Heart left ventricle (tissue), 13 donors: ENCODE data around the gene LILRA5.

Experiments
- POLR2A ChIP-seq, 2 donors: fragments of 450-650 bp; IDR thresholded peaks; one replicate each; pipeline ENCODE4 v1.6.1; 2017; ENCODE audit warnings: antibody characterized with exemption in 2 of 2, mild to moderate bottlenecking in 2 of 2, moderate library complexity in 2 of 2
- TF ChIP-seq, protein P1 (sequence below), 12 donors: fragments of 200-600 bp; sonication (generic) in 4 of 12; IDR thresholded peaks; one replicate each; pipeline versions ENCODE4 v1.5.0 to v1.8.0; 2018 to 2022; ENCODE audit warnings: antibody characterized with exemption in 12 of 12, mild to moderate bottlenecking in 5 of 12
- donor health status: ischemic (EF 13 %, LVEDD 7.1; RV severe dilation, severe dysfunction).
- donor health status: DM: no; HTN: yes; CAD: no.
- donor health status: DM: no; HTN: no; CAD: no.
- donor health status: ischemic (EF 25% LVEDD 6.9; RV normal size, moderate dysfunction).
- donor health status: ischemic (EF 25% LVEDD 5.7; RV mildly dilated, moderate dysfunction).
- donor health status: ischemic (EF 35%, LVEDD 5.7; RV mildly dilated, moderate dysfunction).
- donor health status: nonischemic (EF 11% LVEDD 7.7; RV severe dilation, severe dysfunction).
- donor health status: DM: yes; HTN: yes; CAD: no.
- donor health status: PGD.
- donor health status: ischemic (EF 29% LVEDD 5.4; RV normal size, mild dysfunction).
- donor health status: nonischemic (EF 23%, LVEDD 6.1; RV moderate dilation, normal function).

DNA sequence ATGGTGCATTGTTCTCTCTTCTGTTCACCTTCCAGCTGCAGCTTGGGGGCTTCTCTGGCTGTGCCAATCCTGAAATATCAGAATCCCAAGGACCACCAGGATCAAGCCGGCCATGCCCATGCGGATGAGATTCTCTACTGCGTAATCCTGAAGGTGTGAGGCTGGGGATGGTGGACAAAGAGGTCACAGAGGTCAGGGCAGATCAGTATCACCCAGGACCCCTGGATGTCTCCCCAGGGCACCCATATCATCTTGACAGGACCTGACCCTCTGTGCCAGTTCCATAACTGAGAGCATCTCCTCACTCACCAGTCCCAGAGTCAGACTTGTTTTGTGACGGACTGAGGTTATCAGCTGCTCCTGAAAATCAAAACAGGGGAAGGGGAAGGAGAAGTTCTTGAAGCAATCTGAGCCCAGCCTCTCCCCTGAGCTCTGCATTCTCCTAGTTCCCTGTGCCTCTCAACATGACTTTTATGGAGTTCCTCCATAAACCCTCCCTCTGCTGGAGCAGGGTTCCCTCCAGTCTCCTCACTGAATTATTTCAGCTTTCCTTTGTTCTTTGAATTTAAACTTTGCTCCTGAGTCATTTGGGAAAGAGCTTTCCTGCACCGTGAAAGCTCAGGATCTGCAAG is 5.5 kb downstream of the LILRA5 start:
- TF ChIP-seq POLR2A (IDR thresholded peaks at IDR 0.05), result no peak
- TF ChIP-seq, protein P1, sequence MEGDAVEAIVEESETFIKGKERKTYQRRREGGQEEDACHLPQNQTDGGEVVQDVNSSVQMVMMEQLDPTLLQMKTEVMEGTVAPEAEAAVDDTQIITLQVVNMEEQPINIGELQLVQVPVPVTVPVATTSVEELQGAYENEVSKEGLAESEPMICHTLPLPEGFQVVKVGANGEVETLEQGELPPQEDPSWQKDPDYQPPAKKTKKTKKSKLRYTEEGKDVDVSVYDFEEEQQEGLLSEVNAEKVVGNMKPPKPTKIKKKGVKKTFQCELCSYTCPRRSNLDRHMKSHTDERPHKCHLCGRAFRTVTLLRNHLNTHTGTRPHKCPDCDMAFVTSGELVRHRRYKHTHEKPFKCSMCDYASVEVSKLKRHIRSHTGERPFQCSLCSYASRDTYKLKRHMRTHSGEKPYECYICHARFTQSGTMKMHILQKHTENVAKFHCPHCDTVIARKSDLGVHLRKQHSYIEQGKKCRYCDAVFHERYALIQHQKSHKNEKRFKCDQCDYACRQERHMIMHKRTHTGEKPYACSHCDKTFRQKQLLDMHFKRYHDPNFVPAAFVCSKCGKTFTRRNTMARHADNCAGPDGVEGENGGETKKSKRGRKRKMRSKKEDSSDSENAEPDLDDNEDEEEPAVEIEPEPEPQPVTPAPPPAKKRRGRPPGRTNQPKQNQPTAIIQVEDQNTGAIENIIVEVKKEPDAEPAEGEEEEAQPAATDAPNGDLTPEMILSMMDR (IDR thresholded peaks at IDR 0.05), result no peak
